ENCODE measurements around the gene NOD1.

- no peak for TF ChIP-seq CTCF (conservative IDR thresholded peaks at IDR 0.05)
- TF ChIP-seq ZFX (IDR thresholded peaks at IDR 0.05) = no peak
Measured at GRCh38 chr7:30465046-30465810, 13.4 kb downstream of the NOD1 start.
